Ovary (tissue), 3 donors: ENCODE measurements around the gene FBP1.

Experiments used
- CTCF ChIP-seq, 3 donors: fragments of 450-650 bp in 2 of 3; fragments of 200-600 bp in 1 of 3; IDR thresholded peaks; one replicate each; pipeline versions ENCODE4 v1.5.1 to v1.8.0; 2016 to 2022; ENCODE audit warnings: antibody characterized with exemption in 3 of 3, mild to moderate bottlenecking in 1 of 3
- EP300 ChIP-seq: sonication (generic); formaldehyde crosslinking; IDR thresholded peaks from one replicate; pipeline ENCODE4 v1.6.1; 2017; ENCODE audit warnings: antibody characterized with exemption
- donor health status: DM: no; HTN: no; CAD: no.

- no peak for TF ChIP-seq CTCF (IDR thresholded peaks at IDR 0.05)
- TF ChIP-seq EP300 = no peak
Observed at GRCh38 chr9:94680621-94681020, 41.3 kb upstream of the FBP1 start.
